ENCODE data around the gene SLC35B2. TPM values are rescaled to one million over a fixed set of nuclear protein-coding genes. Genes with fewer than 3 reads are reported as not detected.

Gene SLC35B2
- total and polyA plus RNA-seq, 9 of the 15 experiments (the other 6 are each of a cell fraction or from before 2014, with no cell fraction given), result 14.5 to 59.1 (median 47.1) TPM

DNA sequence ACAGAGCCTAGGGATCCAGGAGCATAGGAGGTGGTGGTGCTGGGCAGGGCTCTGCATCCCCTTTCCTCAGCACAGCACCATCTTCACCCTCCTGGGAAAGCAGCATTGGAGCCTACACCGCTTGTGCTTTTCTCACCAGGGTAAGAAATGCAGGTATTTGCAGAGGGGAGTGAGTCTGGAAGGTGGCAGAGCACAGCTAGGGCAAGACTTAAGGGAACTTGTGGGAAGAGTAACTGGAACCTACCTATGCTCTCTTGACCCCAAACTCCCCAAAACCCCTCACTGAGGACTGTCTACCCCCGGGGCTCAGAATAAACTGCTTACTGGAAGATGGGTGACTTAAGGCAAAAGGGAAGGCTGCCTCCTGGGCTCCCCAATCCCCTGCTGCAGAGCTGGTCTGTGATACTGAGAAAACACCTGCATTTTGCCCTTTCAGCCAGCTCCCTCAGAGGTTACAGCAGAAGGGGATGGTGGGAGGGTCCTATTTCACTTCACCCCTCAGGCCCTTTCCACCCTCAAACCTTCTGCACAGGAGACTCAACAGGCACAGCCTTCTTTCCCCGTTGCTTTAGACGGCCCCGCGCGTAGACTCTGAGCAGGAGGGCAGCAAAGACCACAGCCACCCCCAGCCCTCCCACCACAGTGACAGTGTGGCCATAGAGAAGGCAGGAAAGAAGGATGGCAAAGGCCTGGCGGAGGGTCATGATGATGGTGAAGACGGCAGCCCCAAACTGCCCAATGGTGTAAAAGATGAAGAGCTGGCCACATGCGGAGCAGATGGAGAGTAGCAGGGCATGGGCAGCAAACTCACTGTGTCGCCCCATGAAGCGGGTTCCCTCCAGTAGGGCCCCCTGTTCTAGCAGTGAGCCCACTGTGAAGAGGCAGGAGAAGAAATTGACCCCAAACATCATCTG is 2.9 kb downstream of the SLC35B2 start (continued):
- TF ChIP-seq HES1 (IDR thresholded peaks at IDR 0.05; ENCODE audit: low read depth) (no peak), PHB2 (IDR thresholded peaks at IDR 0.05; ENCODE audit: low read depth) (no peak), ASH1L (IDR thresholded peaks at IDR 0.05; ENCODE audit: borderline replicate concordance, low read depth, partially characterized antibody) (no peak), PRPF4 (IDR thresholded peaks at IDR 0.05; ENCODE audit: insufficient read depth, low read depth, low read length, poor library complexity, severe bottlenecking) (no peak), PCBP2 (IDR thresholded peaks at IDR 0.05; ENCODE audit: low read depth, low read length, poor library complexity, severe bottlenecking) (no peak), RBM39 (optimal IDR thresholded peaks at IDR 0.05; ENCODE audit: low read depth, low read length) (no peak), ZC3H4 (CRISPR knock-in tag; IDR thresholded peaks at IDR 0.05; ENCODE audit: borderline replicate concordance) (peak; percentile 78; the same call in 1 of the 2 replicates), ZNF589 (CRISPR knock-in tag; IDR thresholded peaks at IDR 0.05; ENCODE audit: low read depth) (no peak), ZBTB26 (CRISPR knock-in tag; IDR thresholded peaks at IDR 0.05) (peak; percentile 68; the same call in 1 of the 2 replicates), BCL6 (CRISPR knock-in tag; IDR thresholded peaks at IDR 0.05) (no peak), ZFX (CRISPR knock-in tag; IDR thresholded peaks at IDR 0.05) (no peak), SAFB2 (IDR thresholded peaks at IDR 0.05; ENCODE audit: borderline replicate concordance, low read depth, low read length, severe bottlenecking) (no peak), FOXM1 (IDR thresholded peaks at IDR 0.05; ENCODE audit: low read depth) (no peak), FOXM1 (CRISPR knock-in tag; IDR thresholded peaks at IDR 0.05; ENCODE audit: low read depth) (no peak), RBM17 (IDR thresholded peaks at IDR 0.05; ENCODE audit: borderline replicate concordance, low read depth, low read length) (no peak), NELFE (IDR thresholded peaks at IDR 0.05; ENCODE audit: insufficient read depth, insufficient read length) (no peak), KAT2B (IDR thresholded peaks at IDR 0.05; ENCODE audit: low read depth, low read length) (no peak), CREB1 (IDR thresholded peaks at IDR 0.05) (peak; percentile 26; the same call in 1 of the 2 replicates), CREB1 (CRISPR knock-in tag; IDR thresholded peaks at IDR 0.05) (no peak), MEF2A (IDR thresholded peaks at IDR 0.05; ENCODE audit: control insufficient read depth, low read depth, low read length) (no peak)
- TF ChIP-seq, protein P1, sequence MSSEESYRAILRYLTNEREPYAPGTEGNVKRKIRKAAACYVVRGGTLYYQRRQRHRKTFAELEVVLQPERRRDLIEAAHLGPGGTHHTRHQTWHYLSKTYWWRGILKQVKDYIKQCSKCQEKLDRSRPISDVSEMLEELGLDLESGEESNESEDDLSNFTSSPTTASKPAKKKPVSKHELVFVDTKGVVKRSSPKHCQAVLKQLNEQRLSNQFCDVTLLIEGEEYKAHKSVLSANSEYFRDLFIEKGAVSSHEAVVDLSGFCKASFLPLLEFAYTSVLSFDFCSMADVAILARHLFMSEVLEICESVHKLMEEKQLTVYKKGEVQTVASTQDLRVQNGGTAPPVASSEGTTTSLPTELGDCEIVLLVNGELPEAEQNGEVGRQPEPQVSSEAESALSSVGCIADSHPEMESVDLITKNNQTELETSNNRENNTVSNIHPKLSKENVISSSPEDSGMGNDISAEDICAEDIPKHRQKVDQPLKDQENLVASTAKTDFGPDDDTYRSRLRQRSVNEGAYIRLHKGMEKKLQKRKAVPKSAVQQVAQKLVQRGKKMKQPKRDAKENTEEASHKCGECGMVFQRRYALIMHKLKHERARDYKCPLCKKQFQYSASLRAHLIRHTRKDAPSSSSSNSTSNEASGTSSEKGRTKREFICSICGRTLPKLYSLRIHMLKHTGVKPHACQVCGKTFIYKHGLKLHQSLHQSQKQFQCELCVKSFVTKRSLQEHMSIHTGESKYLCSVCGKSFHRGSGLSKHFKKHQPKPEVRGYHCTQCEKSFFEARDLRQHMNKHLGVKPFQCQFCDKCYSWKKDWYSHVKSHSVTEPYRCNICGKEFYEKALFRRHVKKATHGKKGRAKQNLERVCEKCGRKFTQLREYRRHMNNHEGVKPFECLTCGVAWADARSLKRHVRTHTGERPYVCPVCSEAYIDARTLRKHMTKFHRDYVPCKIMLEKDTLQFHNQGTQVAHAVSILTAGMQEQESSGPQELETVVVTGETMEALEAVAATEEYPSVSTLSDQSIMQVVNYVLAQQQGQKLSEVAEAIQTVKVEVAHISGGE (CRISPR knock-in tag; IDR thresholded peaks at IDR 0.05), result no peak

Data from K562 (cell line).